Cortex of kidney (tissue), 1 donor: ENCODE results near the gene HPS5.
"Not testable (repeated sequence)": the region's sequence is repeated elsewhere in the genome, so short reads cannot be mapped to it uniquely, and the experiment has no call there.

Experiments used
- DNase-seq: peaks from one replicate; lab custom pipeline; 2025; lab: John Stamatoyannopoulos, UW

The HPS5 gene

GRCh38 chr11:18271206-18271605 is 50.7 kb downstream of the HPS5 start:
- no peak for DNase-seq

- no peak for DNase-seq
Observed at GRCh38 chr11:18270102-18270501, 51.8 kb downstream of the HPS5 start.

GRCh38 chr11:18269252-18269651 is 52.7 kb downstream of the HPS5 start:
- not testable (repeated sequence) for DNase-seq

- DNase-seq: not testable (repeated sequence)
Observed at GRCh38 chr11:18267335-18268133, 54.4 kb downstream of the HPS5 start.

GRCh38 chr11:18265949-18266348 is 56.0 kb downstream of the HPS5 start, which contains the start of gene SAA1:
Gene SAA1, plus strand, starts transcription at chr11:18266264. Its CDS starts 624 bp downstream, at chr11:18266888.
- DNase-seq: no peak

- no peak for DNase-seq
Observed at GRCh38 chr11:18264677-18265555, 57.0 kb downstream of the HPS5 start.

GRCh38 chr11:18264035-18264434 is 57.9 kb downstream of the HPS5 start:
- no peak for DNase-seq

- not testable (repeated sequence) for DNase-seq
Observed at GRCh38 chr11:18262681-18263350, 59.1 kb downstream of the HPS5 start.

- DNase-seq: no peak
Observed at GRCh38 chr11:18261721-18262120, 60.2 kb downstream of the HPS5 start.

GRCh38 chr11:18259259-18259658 is 62.7 kb downstream of the HPS5 start:
- DNase-seq: no peak

GRCh38 chr11:18254781-18255361 is 67.1 kb downstream of the HPS5 start:
- no peak for DNase-seq

- DNase-seq: no peak
Observed at GRCh38 chr11:18253778-18254338, 68.1 kb downstream of the HPS5 start.

GRCh38 chr11:18253233-18253632 is 68.7 kb downstream of the HPS5 start:
- DNase-seq: no peak

GRCh38 chr11:18248561-18248960 is 73.4 kb downstream of the HPS5 start, which contains the start of gene SAA2:
Gene SAA2, minus strand, starts transcription at chr11:18248668. Its CDS starts 657 bp downstream, at chr11:18248011.
- DNase-seq: no peak

- DNase-seq: not testable (repeated sequence)
Observed at GRCh38 chr11:18247191-18247581, 74.8 kb downstream of the HPS5 start.

- DNase-seq: not testable (repeated sequence)
Observed at GRCh38 chr11:18246379-18247190, 75.4 kb downstream of the HPS5 start.

GRCh38 chr11:18245396-18245795 is 76.5 kb downstream of the HPS5 start:
- no peak for DNase-seq

GRCh38 chr11:18243783-18244362 is 78.1 kb downstream of the HPS5 start:
- DNase-seq: no peak

- DNase-seq: no peak
Observed at GRCh38 chr11:18239655-18240054, 82.3 kb downstream of the HPS5 start.

GRCh38 chr11:18236664-18237356 is 85.1 kb downstream of the HPS5 start, which contains the start of gene SAA4:
Gene SAA4, minus strand, starts transcription at chr11:18236802. Its CDS starts 876 bp downstream, at chr11:18235926.
- no peak for DNase-seq
